Activated CD4-positive, alpha-beta memory T cell treated with anti-CD3 and anti-CD28 coated beads for 36 hours (primary cell): ENCODE results near the gene BBS12. TPM values are rescaled to one million over a fixed set of nuclear protein-coding genes. Genes with fewer than 3 reads are reported as not detected.
A peak's percentile ranks its signal among the peaks of the same experiment; 100 is the strongest.

Experiments
- CTCF ChIA-PET: fragments of 350-600 bp; sonication (Branson Sonifier 250); formaldehyde crosslinking; loops from one replicate; lab custom pipeline; 2021; ENCODE audit warnings: antibody characterized with exemption, inconsistent platforms; lab: Charles Lee
- POLR2A ChIA-PET: fragments of 350-600 bp; sonication (Branson Sonifier 250); formaldehyde crosslinking; loops from one replicate; lab custom pipeline; 2021; ENCODE audit warnings: antibody characterized with exemption; lab: Charles Lee
- DNase-seq: peaks from one replicate; pipeline ENCODE4 v3.0.0-alpha.2; 2020
- H3K27ac Mint-ChIP-seq: one replicate; pipeline ENCODE4 v1.8.0; 2021; ENCODE audit warnings: mixed read lengths
- H3K27me3 Mint-ChIP-seq: one replicate; pipeline ENCODE4 v1.8.0; 2021; ENCODE audit warnings: mixed read lengths
- H3K36me3 Mint-ChIP-seq: one replicate; pipeline ENCODE4 v1.8.0; 2021; ENCODE audit warnings: mixed read lengths
- H3K4me1 Mint-ChIP-seq: one replicate; pipeline ENCODE4 v1.8.0; 2021; ENCODE audit warnings: low read depth, mixed read lengths
- H3K4me3 Mint-ChIP-seq: one replicate; pipeline ENCODE4 v1.8.0; 2021; ENCODE audit warnings: mild to moderate bottlenecking, mixed read lengths
- H3K9me3 Mint-ChIP-seq: one replicate; pipeline ENCODE4 v1.8.0; 2021; ENCODE audit warnings: mixed read lengths
- intact Hi-C: fragments of 100-400 bp; cut with micrococcal nuclease; formaldehyde crosslinking; loops from one replicate; pipeline ENCODE4 v1.15.1; 2023
- total RNA-seq, 2 experiments: library from RNA; stranded (reverse); gene quantifications; one replicate each; pipeline ENCODE4 v1.2.3, GENCODE V29; 2021

The BBS12 gene
- total RNA-seq, 2 experiments from 2014 or later: 3.7 to 4.3 TPM

DNA sequence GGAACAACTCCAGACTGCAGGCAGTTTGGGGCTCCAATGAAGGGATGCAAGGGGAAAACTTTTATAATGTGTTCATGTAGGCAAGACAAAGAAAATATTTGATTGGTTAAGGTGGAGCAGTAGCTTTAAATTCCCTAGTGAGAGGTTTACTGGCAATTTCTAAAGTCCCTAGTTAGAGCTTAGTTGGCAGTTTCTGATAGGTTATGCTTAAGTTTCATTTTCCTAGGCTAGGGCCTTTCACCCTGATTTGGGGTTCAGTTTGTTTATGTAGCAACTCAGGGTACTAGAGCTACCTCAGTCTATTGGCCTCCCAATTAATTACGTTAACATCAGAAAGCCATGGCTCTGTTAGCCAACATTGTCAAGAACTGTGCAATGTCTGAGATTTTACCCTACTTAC is 14.6 kb downstream of the BBS12 start:
- ChIA-PET CTCF (interaction anchor here (2.4 kb wide), 1 partner anchor 11 kb away, joined by 11 read pairs; no protein-coding TSS in a partner anchor), POLR2A (no interaction called here)
- DNase-seq: no peak
- Mint-ChIP-seq H3K4me3 (no peak overlapping the region), H3K36me3 (peaks cover 16% of the 10 kb centered on the region), H3K9me3 (peaks cover 6% of the 10 kb centered on the region), H3K27me3 (peaks cover 23% of the 10 kb centered on the region), H3K4me1 (peaks cover 12% of the 10 kb centered on the region), H3K27ac (peak overlapping the region; percentile 29)
- intact Hi-C loops: no loop called here

GRCh38 chr4:122747883-122748282 is 15.4 kb downstream of the BBS12 start:
- Mint-ChIP-seq H3K4me1 (peaks cover 12% of the 10 kb centered on the region), H3K36me3 (peaks cover 10% of the 10 kb centered on the region), H3K9me3 (peaks cover 6% of the 10 kb centered on the region), H3K4me3 (no peak overlapping the region), H3K27ac (no peak overlapping the region), H3K27me3 (peaks cover 25% of the 10 kb centered on the region)
- CTCF ChIA-PET: interaction anchor here (2.4 kb wide), 1 partner anchor 10 kb away, joined by 11 read pairs; no protein-coding TSS in a partner anchor
- POLR2A ChIA-PET: no interaction called here
- intact Hi-C loops: no loop called here
- DNase-seq: no peak

- ChIA-PET POLR2A (no interaction called here), CTCF (interaction anchor here (0.9 kb wide), 1 partner anchor 8 kb away, joined by 3 read pairs; no protein-coding TSS in a partner anchor)
- Mint-ChIP-seq H3K4me1 (peaks cover 12% of the 10 kb centered on the region), H3K27me3 (peaks cover 25% of the 10 kb centered on the region), H3K36me3 (no peaks in the 10 kb centered on the region), H3K9me3 (no peaks in the 10 kb centered on the region), H3K4me3 (no peak overlapping the region), H3K27ac (no peak overlapping the region)
- DNase-seq: no peak
- intact Hi-C loops: no loop called here
Observed at GRCh38 chr4:122749704-122750454, 17.4 kb downstream of the BBS12 start.

GRCh38 chr4:122755675-122756074 is 23.2 kb downstream of the BBS12 start:
- Mint-ChIP-seq H3K36me3 (no peaks in the 10 kb centered on the region), H3K9me3 (no peaks in the 10 kb centered on the region), H3K27ac (no peak overlapping the region), H3K4me3 (no peak overlapping the region), H3K4me1 (no peaks in the 10 kb centered on the region), H3K27me3 (peaks cover 21% of the 10 kb centered on the region)
- no peak for DNase-seq
- CTCF ChIA-PET: interaction anchor here (0.7 to 3.0 kb wide), 5 partner anchors 25 to 176 kb away, joined by 3 to 49 read pairs (median 3); no protein-coding TSS in a partner anchor
- intact Hi-C loops: loop anchor here (5.0 kb wide), 1 partner anchor 347 kb away; no protein-coding TSS in a partner anchor
- POLR2A ChIA-PET: no interaction called here

- peaks cover 10% of the 10 kb centered on the region for H3K4me1 Mint-ChIP-seq
- no peak overlapping the region for H3K27ac Mint-ChIP-seq
- no peak for DNase-seq
- H3K9me3 Mint-ChIP-seq: no peaks in the 10 kb centered on the region
- POLR2A ChIA-PET: no interaction called here
- intact Hi-C loops: loop anchor here (1.0 to 5.0 kb wide), 4 partner anchors 156 to 344 kb away; partner anchors contain the start of gene NUDT6
- H3K36me3 Mint-ChIP-seq: no peaks in the 10 kb centered on the region
- no peak overlapping the region for H3K4me3 Mint-ChIP-seq
- CTCF ChIA-PET: interaction anchor here (0.6 to 3.0 kb wide), 41 partner anchors 8 to 858 kb away, joined by 3 to 49 read pairs (median 4); partner anchors contain the start of genes BBS12 and NUDT6
- peaks cover 5% of the 10 kb centered on the region for H3K27me3 Mint-ChIP-seq
Observed at GRCh38 chr4:122758033-122758432, 25.5 kb downstream of the BBS12 start.

DNA sequence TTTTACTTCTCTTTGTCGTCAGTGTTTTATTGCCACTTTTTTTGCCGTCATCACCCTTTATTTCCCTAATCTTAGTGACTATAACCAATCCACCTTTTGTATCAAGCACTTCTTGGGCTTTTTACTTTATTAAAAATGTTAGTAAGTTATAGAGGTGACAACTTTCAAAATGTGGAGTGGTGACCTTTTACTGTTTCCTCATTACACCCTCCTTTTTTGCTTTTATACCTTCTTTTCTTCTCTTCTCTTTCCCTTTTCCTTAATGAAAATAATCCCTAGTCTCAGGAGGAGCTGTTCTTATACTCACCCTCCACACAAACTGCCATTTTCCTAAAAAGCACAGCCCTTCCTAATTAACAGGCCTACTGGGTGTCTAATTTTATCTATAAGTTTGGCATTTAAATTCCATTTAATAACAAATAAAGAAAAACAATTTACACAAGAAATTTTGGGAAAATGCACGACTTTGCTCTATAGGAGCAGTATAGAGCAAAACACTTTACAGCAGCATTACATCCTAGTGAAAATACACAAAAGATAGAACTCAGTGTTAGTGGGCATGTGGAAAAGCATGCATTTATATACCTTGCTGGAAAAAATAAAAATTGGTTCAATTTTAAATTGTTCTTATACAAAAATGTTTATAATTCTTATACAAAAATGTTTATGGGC is 27.3 kb downstream of the BBS12 start:
- H3K4me3 Mint-ChIP-seq: no peak overlapping the region
- H3K27ac Mint-ChIP-seq: no peak overlapping the region
- no peak for DNase-seq
- POLR2A ChIA-PET: no interaction called here
- intact Hi-C loops: loop anchor here (2.0 to 5.0 kb wide), 2 partner anchors 163 to 343 kb away; partner anchors contain the start of gene NUDT6
- no peaks in the 10 kb centered on the region for H3K9me3 Mint-ChIP-seq
- peaks cover 15% of the 10 kb centered on the region for H3K4me1 Mint-ChIP-seq
- H3K36me3 Mint-ChIP-seq: no peaks in the 10 kb centered on the region
- CTCF ChIA-PET: interaction anchor here (0.6 to 2.1 kb wide), 5 partner anchors 38 to 171 kb away, joined by 3 to 18 read pairs (median 4); no protein-coding TSS in a partner anchor
- H3K27me3 Mint-ChIP-seq: peaks cover 5% of the 10 kb centered on the region

- H3K27ac Mint-ChIP-seq: no peak overlapping the region
- intact Hi-C loops: no loop called here
- H3K9me3 Mint-ChIP-seq: no peaks in the 10 kb centered on the region
- peak; percentile 22 for DNase-seq
- no peak overlapping the region for H3K4me3 Mint-ChIP-seq
- ChIA-PET POLR2A (no interaction called here), CTCF (no interaction called here)
- no peaks in the 10 kb centered on the region for H3K27me3 Mint-ChIP-seq
- peaks cover 18% of the 10 kb centered on the region for H3K4me1 Mint-ChIP-seq
- H3K36me3 Mint-ChIP-seq: no peaks in the 10 kb centered on the region
Observed at GRCh38 chr4:122762520-122762919, 30.0 kb downstream of the BBS12 start.

GRCh38 chr4:122762966-122763716 is 30.6 kb downstream of the BBS12 start:
- Mint-ChIP-seq H3K27me3 (no peaks in the 10 kb centered on the region), H3K4me1 (peaks cover 18% of the 10 kb centered on the region), H3K36me3 (no peaks in the 10 kb centered on the region), H3K4me3 (no peak overlapping the region), H3K27ac (no peak overlapping the region), H3K9me3 (no peaks in the 10 kb centered on the region)
- ChIA-PET CTCF (no interaction called here), POLR2A (no interaction called here)
- intact Hi-C loops: no loop called here
- no peak for DNase-seq

GRCh38 chr4:122764071-122764820 is 31.7 kb downstream of the BBS12 start:
- no peak overlapping the region for H3K4me3 Mint-ChIP-seq
- ChIA-PET CTCF (interaction anchor here (0.6 kb wide), 1 partner anchor 33 kb away, joined by 3 read pairs; no protein-coding TSS in a partner anchor), POLR2A (no interaction called here)
- H3K27me3 Mint-ChIP-seq: no peaks in the 10 kb centered on the region
- no peak for DNase-seq
- H3K4me1 Mint-ChIP-seq: peaks cover 18% of the 10 kb centered on the region
- H3K36me3 Mint-ChIP-seq: no peaks in the 10 kb centered on the region
- intact Hi-C loops: loop anchor here (1.0 to 2.0 kb wide), 3 partner anchors 22 to 65 kb away; no protein-coding TSS in a partner anchor
- peak overlapping the region; percentile 3 for H3K27ac Mint-ChIP-seq
- H3K9me3 Mint-ChIP-seq: no peaks in the 10 kb centered on the region

DNA sequence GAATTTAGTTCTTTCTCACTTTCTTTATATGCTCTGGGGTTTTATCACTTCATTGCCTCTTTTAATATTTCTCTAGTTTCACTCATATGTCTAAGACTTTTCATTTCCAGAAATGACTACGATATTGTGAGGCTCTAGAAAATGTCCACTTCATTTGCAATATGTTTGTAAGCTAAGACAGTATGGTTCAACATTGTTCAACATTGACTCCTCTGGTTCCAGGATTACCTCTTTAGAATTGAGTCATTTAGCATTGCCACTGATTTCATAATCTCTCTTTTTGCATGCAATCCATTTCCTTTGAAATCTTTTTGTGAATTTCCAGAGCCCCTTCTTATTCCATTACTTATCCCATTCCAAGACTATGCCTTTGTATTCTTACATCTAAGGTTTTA is 32.3 kb downstream of the BBS12 start:
- CTCF ChIA-PET: no interaction called here
- H3K4me1 Mint-ChIP-seq: peaks cover 18% of the 10 kb centered on the region
- H3K36me3 Mint-ChIP-seq: no peaks in the 10 kb centered on the region
- no peaks in the 10 kb centered on the region for H3K9me3 Mint-ChIP-seq
- POLR2A ChIA-PET: no interaction called here
- no peak overlapping the region for H3K4me3 Mint-ChIP-seq
- H3K27me3 Mint-ChIP-seq: no peaks in the 10 kb centered on the region
- intact Hi-C loops: loop anchor here (1.0 to 2.0 kb wide), 3 partner anchors 21 to 64 kb away; no protein-coding TSS in a partner anchor
- no peak for DNase-seq
- peak overlapping the region; percentile 3 for H3K27ac Mint-ChIP-seq
